Neural progenitor cell (in vitro differentiated cells): Measurements from ENCODE around the gene RUFY4.

Source experiments
- CTCF ChIP-seq: fragments of 200-600 bp; sonication (generic); IDR thresholded peaks from 2 replicates; pipeline ENCODE4 v1.5.1; 2017; ENCODE audit warnings: antibody characterized with exemption, mild to moderate bottlenecking
- EZH2 ChIP-seq: fragments of 200-600 bp; sonication (generic); IDR thresholded peaks from 2 replicates; pipeline ENCODE4 v1.6.1; 2017; ENCODE audit warnings: antibody characterized with exemption, mild to moderate bottlenecking, moderate library complexity
- EZH2phosphoT487 ChIP-seq: fragments of 200-600 bp; sonication (generic); IDR thresholded peaks from 2 replicates; pipeline ENCODE4 v1.6.1; 2017; ENCODE audit warnings: antibody characterized with exemption

- no peak for TF ChIP-seq CTCF
- TF ChIP-seq EZH2phosphoT487, result no peak
- no peak for TF ChIP-seq EZH2
Measured at GRCh38 chr2:218043701-218044109, 25.3 kb upstream of the RUFY4 start.
